Muscle layer of duodenum (tissue), 2 donors: ENCODE measurements around the gene JPT1.
"Not testable (repeated sequence)": the region's sequence is repeated elsewhere in the genome, so short reads cannot be mapped to it uniquely, and the experiment has no call there.

Source experiments
- H3K27ac ChIP-seq: one replicate; pipeline ENCODE4 v1.7.0; 2013; ENCODE audit warnings: mild to moderate bottlenecking, low read length
- H3K27me3 ChIP-seq: one replicate; pipeline ENCODE4 v1.7.0; 2013; ENCODE audit warnings: low read depth, mild to moderate bottlenecking, control low read depth, low read length
- H3K36me3 ChIP-seq, 2 donors: one replicate each; pipeline ENCODE4 v1.7.0; 2013; ENCODE audit warnings: low read length in 2 of 2, control low read depth in 1 of 2, mild to moderate bottlenecking in 1 of 2; ENCODE audit not compliant: insufficient read depth in 2 of 2, control insufficient read depth in 1 of 2
- H3K4me1 ChIP-seq, 2 donors: one replicate each; pipeline ENCODE4 v1.7.0; 2013; ENCODE audit warnings: low read length in 2 of 2, mild to moderate bottlenecking in 2 of 2, control low read depth in 1 of 2, moderate library complexity in 1 of 2; ENCODE audit not compliant: insufficient read depth in 2 of 2, control insufficient read depth in 1 of 2
- H3K4me3 ChIP-seq, 2 donors: one replicate each; pipeline ENCODE4 v1.7.0; 2013; ENCODE audit warnings: low read length in 2 of 2, low read depth in 1 of 2, mild to moderate bottlenecking in 1 of 2
- H3K9me3 ChIP-seq, 2 donors: one replicate each; pipeline ENCODE4 v1.7.0; 2013; ENCODE audit warnings: low read length in 2 of 2, control low read depth in 1 of 2, mild to moderate bottlenecking in 1 of 2; ENCODE audit not compliant: control insufficient read depth in 1 of 2
- donor health status: healthy.

Gene JPT1

DNA sequence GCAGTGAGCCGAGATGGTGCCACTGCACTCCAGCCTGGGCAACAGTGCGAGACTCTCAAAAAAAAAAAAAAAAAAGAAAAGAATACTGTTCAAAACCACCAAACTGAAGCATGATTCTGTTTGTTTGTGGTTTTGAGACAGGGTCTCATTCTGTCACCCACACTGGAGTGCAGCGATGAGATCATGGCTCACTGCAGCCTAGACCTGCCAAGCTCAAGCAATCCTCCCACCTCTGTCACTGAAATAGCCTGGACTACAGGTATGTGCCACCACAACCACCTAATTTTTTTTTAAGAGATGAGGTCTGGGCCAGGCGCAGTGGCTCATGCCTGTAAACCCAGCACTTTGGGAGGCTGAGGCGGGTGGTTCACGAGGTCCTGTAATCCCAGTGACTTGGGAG is 24.1 kb upstream of the JPT1 start:
- Histone ChIP-seq H3K36me3 (peaks cover 8 to 30% of the 10 kb centered on the region in 2 donors), H3K27ac (no peak overlapping the region), H3K9me3 (no peaks in the 10 kb centered on the region), H3K4me1 (peaks cover 0 to 25% of the 10 kb centered on the region in 2 donors), H3K27me3 (no peaks in the 10 kb centered on the region), H3K4me3 (no peak overlapping the region)

DNA sequence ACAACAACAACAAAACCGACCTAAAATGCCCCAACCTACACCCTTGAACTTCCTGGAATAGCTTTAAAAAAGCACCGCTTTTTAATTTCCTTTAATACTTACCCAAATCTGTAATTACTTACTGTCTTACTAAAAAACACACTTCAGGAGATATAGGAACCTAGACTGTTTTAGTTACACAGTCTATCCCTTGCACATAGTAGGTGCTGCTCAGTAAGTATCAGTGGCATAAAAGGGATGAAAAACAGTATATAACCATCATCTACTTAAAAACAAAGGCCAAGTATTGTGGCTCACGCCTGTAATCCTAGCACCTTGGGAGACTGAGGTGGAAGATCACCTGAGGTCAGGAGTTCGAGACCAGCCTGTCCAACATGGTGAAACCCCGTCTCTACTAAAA is 22.3 kb upstream of the JPT1 start:
- Histone ChIP-seq H3K27ac (no peak overlapping the region), H3K4me3 (no peak overlapping the region), H3K27me3 (no peaks in the 10 kb centered on the region), H3K9me3 (no peaks in the 10 kb centered on the region), H3K36me3 (peaks cover 16 to 35% of the 10 kb centered on the region in 2 donors), H3K4me1 (peaks cover 0 to 27% of the 10 kb centered on the region in 2 donors)

DNA sequence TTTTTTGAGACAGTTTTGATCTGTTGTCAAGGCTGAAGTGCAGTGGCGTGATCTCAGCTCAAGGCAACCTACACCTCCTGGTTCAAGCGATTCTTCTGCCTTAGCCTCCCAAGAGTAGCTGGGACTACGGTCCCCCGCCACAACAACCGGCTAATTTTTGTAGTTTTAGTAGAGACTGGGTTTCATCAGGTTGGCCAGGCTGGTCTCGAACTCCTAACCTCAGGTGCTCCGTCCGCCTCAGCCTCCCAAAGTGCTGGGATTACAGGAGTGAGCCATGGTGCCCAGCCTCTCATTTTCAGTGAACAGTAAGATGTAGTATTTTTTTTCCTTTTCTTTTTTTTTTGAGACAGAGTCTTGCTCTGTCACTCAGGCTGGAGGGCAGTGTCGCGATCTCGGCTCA is 20.7 kb upstream of the JPT1 start:
- H3K4me1 ChIP-seq: peaks cover 0 to 19% of the 10 kb centered on the region in 2 donors
- H3K27me3 ChIP-seq: no peaks in the 10 kb centered on the region
- no peak overlapping the region for H3K4me3 ChIP-seq
- H3K27ac ChIP-seq: no peak overlapping the region
- no peaks in the 10 kb centered on the region for H3K9me3 ChIP-seq
- peaks cover 16 to 38% of the 10 kb centered on the region in 2 donors for H3K36me3 ChIP-seq

DNA sequence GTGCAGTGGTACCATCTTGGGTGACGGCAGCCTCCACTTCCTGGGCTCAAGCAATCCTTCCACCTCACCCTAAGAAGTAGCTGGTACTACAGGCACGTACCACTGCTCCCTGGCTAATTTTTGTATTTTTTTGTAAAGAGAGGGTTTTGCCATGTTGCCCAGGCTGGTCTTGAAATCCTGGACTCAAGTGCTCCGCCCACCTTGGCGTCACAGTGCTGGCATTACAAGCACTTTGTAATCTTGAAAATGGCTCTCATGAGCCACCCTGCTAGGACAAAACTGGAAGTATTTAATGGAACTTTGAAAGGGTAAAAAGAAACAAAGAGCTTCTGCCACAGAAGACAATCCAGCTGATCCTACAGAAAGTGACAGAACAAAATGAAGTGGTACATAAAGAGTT is 19.2 kb upstream of the JPT1 start:
- Histone ChIP-seq H3K27ac (no peak overlapping the region), H3K27me3 (no peaks in the 10 kb centered on the region), H3K9me3 (no peaks in the 10 kb centered on the region), H3K4me1 (peaks cover 0 to 10% of the 10 kb centered on the region in 2 donors), H3K4me3 (no peak overlapping the region), H3K36me3 (peaks cover 16 to 35% of the 10 kb centered on the region in 2 donors)

DNA sequence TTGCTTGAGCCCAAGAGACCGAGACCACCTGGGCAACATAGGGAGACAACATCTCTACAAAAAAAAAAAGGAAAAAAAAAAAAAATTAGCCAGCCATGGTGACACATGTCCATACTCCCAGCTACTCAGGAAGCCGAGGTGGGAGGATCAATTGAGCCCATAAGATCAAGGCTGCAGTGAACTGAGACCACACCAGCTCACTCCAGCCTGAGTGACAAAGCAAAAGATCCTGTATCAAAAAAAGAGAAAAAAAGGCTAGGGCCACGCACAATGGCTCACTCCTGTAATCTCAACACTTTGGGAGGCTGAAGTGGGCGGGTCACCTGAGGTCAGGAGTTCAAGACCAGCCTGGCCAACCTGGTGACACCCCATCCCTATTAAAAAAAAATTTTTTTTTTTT is 14.7 kb upstream of the JPT1 start:
- no peak overlapping the region for H3K27ac ChIP-seq
- peaks cover 13 to 32% of the 10 kb centered on the region in 2 donors for H3K36me3 ChIP-seq
- H3K4me1 ChIP-seq: peaks cover 0 to 7% of the 10 kb centered on the region in 2 donors
- no peaks in the 10 kb centered on the region for H3K9me3 ChIP-seq
- no peaks in the 10 kb centered on the region for H3K27me3 ChIP-seq
- no peak overlapping the region for H3K4me3 ChIP-seq

DNA sequence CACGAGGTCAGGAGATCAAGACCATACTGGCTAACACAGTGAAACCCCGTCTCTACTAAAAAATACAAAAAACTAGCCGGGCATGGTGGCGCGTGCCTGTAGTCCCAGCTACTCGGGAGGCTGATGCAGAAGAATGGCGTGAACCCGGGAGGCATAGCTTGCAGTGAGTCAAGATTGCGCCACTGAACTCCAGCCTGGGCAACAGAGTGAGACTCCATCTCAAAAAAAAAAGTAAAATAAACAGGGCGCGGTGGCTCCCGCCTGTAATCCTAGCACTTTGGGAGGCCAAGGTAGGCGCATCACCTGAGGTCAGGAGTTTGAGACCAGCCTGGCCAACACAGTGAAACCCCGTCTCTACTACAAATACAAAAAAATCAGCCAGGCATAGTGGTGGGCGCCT is 10.3 kb upstream of the JPT1 start:
- not testable (repeated sequence) for H3K4me3 ChIP-seq, H3K27me3 ChIP-seq, H3K4me1 ChIP-seq, H3K27ac ChIP-seq, H3K9me3 ChIP-seq
- H3K36me3 ChIP-seq: peaks cover 0 to 19% of the 10 kb centered on the region in 2 donors

DNA sequence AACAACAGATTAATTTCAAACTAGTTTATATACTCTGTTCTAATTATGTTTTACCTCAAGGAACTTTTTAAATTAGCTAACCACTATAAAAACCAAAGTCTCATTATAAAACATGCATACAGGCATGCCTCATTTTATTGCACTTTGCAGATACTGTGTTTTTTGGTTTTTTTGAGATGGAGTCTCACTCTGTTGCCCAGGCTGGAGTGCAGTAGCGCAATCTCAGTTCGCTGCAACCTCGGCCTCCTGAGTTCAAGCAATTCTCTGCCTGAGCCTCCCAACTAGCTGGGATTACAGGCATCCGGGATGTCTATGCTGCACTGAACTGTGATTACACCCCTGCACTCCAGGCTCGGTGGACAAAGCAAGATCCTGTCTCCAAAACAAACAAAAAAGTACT is 8.8 kb upstream of the JPT1 start:
- Histone ChIP-seq H3K9me3 (no peaks in the 10 kb centered on the region), H3K36me3 (peaks cover 0 to 19% of the 10 kb centered on the region in 2 donors), H3K4me3 (no peak overlapping the region), H3K4me1 (no peaks in the 10 kb centered on the region), H3K27me3 (no peaks in the 10 kb centered on the region), H3K27ac (no peak overlapping the region)

DNA sequence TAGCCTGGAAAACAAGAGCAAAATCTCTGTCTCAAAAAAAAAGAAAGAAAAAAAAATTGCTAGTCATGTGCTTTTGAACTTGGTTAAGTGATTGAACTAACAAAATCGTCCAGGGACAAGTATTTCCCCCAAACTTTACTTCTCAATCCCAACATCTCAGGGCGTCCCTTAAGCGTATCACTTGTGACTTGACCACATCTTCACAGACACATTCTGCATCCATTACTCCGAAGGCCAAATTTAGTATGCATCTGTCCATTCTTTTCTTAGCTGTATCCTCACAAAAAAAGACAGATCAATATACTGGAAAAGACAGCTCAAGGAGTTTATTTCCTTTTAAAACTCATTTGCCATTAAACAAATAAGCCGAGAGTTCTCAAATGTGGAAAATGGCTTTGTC is 5.9 kb upstream of the JPT1 start:
- Histone ChIP-seq H3K27me3 (no peaks in the 10 kb centered on the region), H3K4me3 (no peak overlapping the region), H3K27ac (no peak overlapping the region), H3K9me3 (no peaks in the 10 kb centered on the region), H3K4me1 (no peaks in the 10 kb centered on the region), H3K36me3 (peaks cover 0 to 5% of the 10 kb centered on the region in 2 donors)

DNA sequence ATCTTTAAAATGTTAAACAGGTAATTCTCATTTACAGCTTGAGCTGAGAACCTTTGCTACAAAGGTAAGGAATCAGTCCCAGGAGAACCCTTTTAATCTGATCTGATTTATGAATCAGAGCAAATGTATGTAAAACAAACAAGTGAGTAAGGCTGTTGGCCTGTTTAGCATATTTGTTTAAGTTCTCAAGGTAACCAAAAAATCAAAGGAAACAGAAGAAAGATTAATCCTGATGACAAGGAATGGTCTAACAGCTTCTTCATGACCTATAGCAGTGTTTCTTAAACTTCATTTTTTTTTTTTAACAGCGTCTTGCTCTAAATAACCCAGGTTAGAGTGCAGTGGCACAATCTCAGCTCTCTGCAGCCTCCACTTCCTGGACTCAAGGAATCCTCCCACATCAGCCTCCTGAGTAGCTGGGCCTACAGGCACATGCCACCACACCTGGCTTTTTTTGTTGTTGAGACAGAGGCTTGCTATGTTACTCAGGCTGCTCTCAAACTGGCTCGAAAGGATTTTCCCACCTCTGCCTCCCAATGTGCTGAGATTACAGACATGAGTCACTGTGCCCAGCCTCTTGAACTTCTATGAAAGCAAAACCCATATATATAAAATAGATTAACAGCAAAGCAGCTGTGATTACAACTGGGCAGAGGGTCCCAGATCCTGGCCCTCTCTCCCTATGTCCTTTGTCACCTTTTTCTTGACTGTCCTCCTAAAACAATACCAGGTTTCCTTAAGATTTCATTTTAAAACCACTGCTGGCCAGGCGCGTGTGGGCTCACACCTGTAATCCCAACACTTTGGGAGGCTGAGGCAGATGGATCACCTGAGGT is 5.1 kb upstream of the JPT1 start:
- Histone ChIP-seq H3K36me3 (no peaks in the 10 kb centered on the region), H3K9me3 (no peaks in the 10 kb centered on the region), H3K4me3 (no peak overlapping the region), H3K27ac (no peak overlapping the region), H3K27me3 (no peaks in the 10 kb centered on the region), H3K4me1 (no peaks in the 10 kb centered on the region)

DNA sequence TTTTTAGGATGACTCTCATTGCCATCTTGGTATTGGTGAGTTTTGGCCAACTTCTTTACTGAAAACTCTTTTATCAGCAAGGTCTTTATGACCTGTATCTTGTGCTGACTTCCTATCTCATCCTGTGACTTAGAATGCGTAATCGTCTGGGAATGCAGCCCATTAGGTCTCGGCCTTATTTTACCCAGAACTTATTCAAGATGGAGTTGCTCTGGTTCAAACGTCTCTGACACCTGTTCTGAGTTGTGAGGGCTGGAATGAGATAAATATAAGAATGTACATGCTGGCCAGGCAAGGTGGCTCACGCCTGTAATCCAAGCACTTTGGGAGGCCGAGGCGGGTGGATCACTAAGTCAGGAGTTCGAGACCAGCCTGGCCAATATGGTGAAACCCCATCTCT is 4.2 kb upstream of the JPT1 start:
- not testable (repeated sequence) for H3K27me3 ChIP-seq, H3K4me1 ChIP-seq, H3K27ac ChIP-seq, H3K4me3 ChIP-seq, H3K9me3 ChIP-seq, H3K36me3 ChIP-seq

DNA sequence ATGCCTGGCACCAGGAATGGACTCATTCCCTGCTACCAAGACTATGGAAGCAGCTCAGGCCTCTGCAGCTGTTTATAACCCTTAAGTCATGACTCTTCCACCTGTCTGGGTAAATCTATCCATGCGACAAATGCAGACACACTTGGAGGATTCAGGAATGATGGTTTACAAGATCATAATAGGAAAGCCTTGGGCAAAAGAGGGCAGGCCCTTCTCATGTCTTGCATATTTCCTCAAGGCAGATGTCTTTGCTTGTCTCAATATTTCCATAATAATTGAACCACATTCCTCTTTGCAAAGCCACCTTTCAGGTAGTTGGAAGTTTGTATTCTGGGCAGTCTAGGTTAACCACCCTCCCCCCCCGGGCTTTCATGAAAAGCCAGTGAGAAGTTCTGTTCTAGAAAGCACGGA is 884 bp upstream of the JPT1 start:
- H3K9me3 ChIP-seq: no peaks in the 10 kb centered on the region

DNA sequence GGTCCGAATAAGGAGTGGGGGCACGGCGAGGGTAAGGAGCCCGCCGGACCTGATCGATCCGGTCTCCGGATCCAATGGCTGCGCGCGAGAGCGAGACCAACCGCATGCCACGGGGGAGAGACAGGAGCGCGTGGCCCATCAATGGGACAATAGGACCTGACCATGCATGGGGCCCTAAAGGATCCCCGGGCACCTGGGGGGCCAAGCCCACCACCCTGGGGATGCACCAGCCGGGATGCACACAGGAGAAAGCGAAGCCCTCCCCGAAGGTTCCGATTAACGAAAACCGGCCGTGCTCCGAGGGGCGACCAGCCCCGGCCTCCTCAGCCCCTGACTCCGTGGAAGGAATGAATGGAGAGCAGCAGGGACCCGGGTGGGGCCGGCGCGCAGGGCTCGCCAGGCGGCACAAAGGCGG is 525 bp downstream of the JPT1 start:
- peak overlapping the region; percentile 14 for H3K27ac ChIP-seq
- peak overlapping the region; percentile 79 to 93 for H3K4me3 ChIP-seq
- H3K4me1 ChIP-seq: peaks cover 0 to 11% of the 10 kb centered on the region in 2 donors

More for the DNA sequence above, 884 bp upstream of the JPT1 start:
- H3K27me3 ChIP-seq: no peaks in the 10 kb centered on the region
- H3K27ac ChIP-seq: no peak overlapping the region
- H3K4me1 ChIP-seq: peaks cover 0 to 11% of the 10 kb centered on the region in 2 donors
- H3K36me3 ChIP-seq: no peaks in the 10 kb centered on the region
- H3K4me3 ChIP-seq: peak overlapping the region in 1 of 2 donors; percentile 93

More for the DNA sequence above, 525 bp downstream of the JPT1 start:
- Histone ChIP-seq H3K27me3 (no peaks in the 10 kb centered on the region), H3K9me3 (no peaks in the 10 kb centered on the region), H3K36me3 (no peaks in the 10 kb centered on the region)
